DND-41 (cell line): ENCODE results near the gene ZER1.

Experiments used
- ATAC-seq: fragments of 200-7000 bp; cut with Tn5 transposase; 3 replicates; pipeline ENCODE4 v1.9.1; 2021; ENCODE audit warnings: low read depth; ENCODE audit not compliant: insufficient read depth
- DNase-seq: peaks from one replicate; pipeline ENCODE4 v3.0.0-alpha.2; 2020
- H2AFZ ChIP-seq: 2 replicates; pipeline ENCODE4 v1.6.0; 2012; ENCODE audit warnings: low read depth, low read length
- H3K27ac ChIP-seq: 2 replicates; pipeline ENCODE4 v1.5.1; 2012; ENCODE audit warnings: low read length, inconsistent platforms
- H3K27me3 ChIP-seq: fragments of 200-600 bp; sonication (generic); 2 replicates; pipeline ENCODE4 v1.6.0; 2012; ENCODE audit warnings: low read length, mild to moderate bottlenecking, inconsistent platforms; ENCODE audit not compliant: insufficient read depth, poor library complexity
- H3K36me3 ChIP-seq: 2 replicates; pipeline ENCODE4 v1.5.1; 2012; ENCODE audit warnings: low read length, inconsistent platforms; ENCODE audit not compliant: insufficient read depth
- H3K4me1 ChIP-seq: 2 replicates; pipeline ENCODE4 v1.5.1; 2012; ENCODE audit warnings: mild to moderate bottlenecking, low read length; ENCODE audit not compliant: insufficient read depth
- H3K4me2 ChIP-seq: 2 replicates; pipeline ENCODE4 v1.6.0; 2012; ENCODE audit warnings: mild to moderate bottlenecking, moderate library complexity, low read length, inconsistent platforms; ENCODE audit not compliant: insufficient read depth
- H3K4me3 ChIP-seq, 2 experiments: fragments of 200-600 bp in 1 of 2; shearing (Covaris generic) in 1 of 2; 2 replicates each; pipeline ENCODE4 v1.5.1; 2012 to 2016; ENCODE audit warnings: inconsistent platforms in 2 of 2, low read length in 2 of 2, mild to moderate bottlenecking in 2 of 2, low read depth in 1 of 2, moderate library complexity in 1 of 2
- H3K79me2 ChIP-seq: 2 replicates; pipeline ENCODE4 v1.6.0; 2012; ENCODE audit warnings: low read length, inconsistent platforms; ENCODE audit not compliant: insufficient read depth
- H3K9ac ChIP-seq: 2 replicates; pipeline ENCODE4 v1.6.0; 2012; ENCODE audit warnings: low read depth, mild to moderate bottlenecking, inconsistent platforms, low read length, moderate library complexity
- H3K9me3 ChIP-seq: 2 replicates; pipeline ENCODE4 v1.5.1; 2012; ENCODE audit warnings: low read length, moderate library complexity, mild to moderate bottlenecking, inconsistent platforms; ENCODE audit not compliant: insufficient read depth, severe bottlenecking
- H4K20me1 ChIP-seq: 2 replicates; pipeline ENCODE4 v1.6.0; 2012; ENCODE audit warnings: low read length; ENCODE audit not compliant: insufficient read depth
- EZH2 ChIP-seq: IDR thresholded peaks from 3 replicates; pipeline ENCODE4 v1.6.1; 2012; ENCODE audit warnings: borderline replicate concordance, low read depth, mild to moderate bottlenecking, moderate library complexity, low read length, inconsistent platforms; ENCODE audit not compliant: severe bottlenecking
- TF ChIP-seq, protein P1 (sequence below): IDR thresholded peaks from 2 replicates; pipeline ENCODE4 v1.5.1; 2012; ENCODE audit warnings: borderline replicate concordance, low read length, moderate library complexity, mild to moderate bottlenecking; ENCODE audit not compliant: poor library complexity, severe bottlenecking; ENCODE audit errors: extremely low read depth

The ZER1 gene

GRCh38 chr9:128720841-128721486, 50.8 kb downstream of the ZER1 start:
- no peak overlapping the region for H2AFZ ChIP-seq
- H3K36me3 ChIP-seq: peaks cover 16% of the 10 kb centered on the region
- H3K9me3 ChIP-seq: no peaks in the 10 kb centered on the region
- DNase-seq (no peak), ATAC-seq (no peak)
- H3K27ac ChIP-seq: no peak overlapping the region
- no peaks in the 10 kb centered on the region for H4K20me1 ChIP-seq
- TF ChIP-seq EZH2: no peak
- TF ChIP-seq, protein P1, sequence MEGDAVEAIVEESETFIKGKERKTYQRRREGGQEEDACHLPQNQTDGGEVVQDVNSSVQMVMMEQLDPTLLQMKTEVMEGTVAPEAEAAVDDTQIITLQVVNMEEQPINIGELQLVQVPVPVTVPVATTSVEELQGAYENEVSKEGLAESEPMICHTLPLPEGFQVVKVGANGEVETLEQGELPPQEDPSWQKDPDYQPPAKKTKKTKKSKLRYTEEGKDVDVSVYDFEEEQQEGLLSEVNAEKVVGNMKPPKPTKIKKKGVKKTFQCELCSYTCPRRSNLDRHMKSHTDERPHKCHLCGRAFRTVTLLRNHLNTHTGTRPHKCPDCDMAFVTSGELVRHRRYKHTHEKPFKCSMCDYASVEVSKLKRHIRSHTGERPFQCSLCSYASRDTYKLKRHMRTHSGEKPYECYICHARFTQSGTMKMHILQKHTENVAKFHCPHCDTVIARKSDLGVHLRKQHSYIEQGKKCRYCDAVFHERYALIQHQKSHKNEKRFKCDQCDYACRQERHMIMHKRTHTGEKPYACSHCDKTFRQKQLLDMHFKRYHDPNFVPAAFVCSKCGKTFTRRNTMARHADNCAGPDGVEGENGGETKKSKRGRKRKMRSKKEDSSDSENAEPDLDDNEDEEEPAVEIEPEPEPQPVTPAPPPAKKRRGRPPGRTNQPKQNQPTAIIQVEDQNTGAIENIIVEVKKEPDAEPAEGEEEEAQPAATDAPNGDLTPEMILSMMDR: no peak
- no peaks in the 10 kb centered on the region for H3K27me3 ChIP-seq
- peaks cover 34% of the 10 kb centered on the region for H3K4me1 ChIP-seq
- peaks cover 19% of the 10 kb centered on the region for H3K79me2 ChIP-seq
- no peak overlapping the region for H3K4me3 ChIP-seq
- H3K9ac ChIP-seq: no peak overlapping the region
- no peak overlapping the region for H3K4me2 ChIP-seq

DNA sequence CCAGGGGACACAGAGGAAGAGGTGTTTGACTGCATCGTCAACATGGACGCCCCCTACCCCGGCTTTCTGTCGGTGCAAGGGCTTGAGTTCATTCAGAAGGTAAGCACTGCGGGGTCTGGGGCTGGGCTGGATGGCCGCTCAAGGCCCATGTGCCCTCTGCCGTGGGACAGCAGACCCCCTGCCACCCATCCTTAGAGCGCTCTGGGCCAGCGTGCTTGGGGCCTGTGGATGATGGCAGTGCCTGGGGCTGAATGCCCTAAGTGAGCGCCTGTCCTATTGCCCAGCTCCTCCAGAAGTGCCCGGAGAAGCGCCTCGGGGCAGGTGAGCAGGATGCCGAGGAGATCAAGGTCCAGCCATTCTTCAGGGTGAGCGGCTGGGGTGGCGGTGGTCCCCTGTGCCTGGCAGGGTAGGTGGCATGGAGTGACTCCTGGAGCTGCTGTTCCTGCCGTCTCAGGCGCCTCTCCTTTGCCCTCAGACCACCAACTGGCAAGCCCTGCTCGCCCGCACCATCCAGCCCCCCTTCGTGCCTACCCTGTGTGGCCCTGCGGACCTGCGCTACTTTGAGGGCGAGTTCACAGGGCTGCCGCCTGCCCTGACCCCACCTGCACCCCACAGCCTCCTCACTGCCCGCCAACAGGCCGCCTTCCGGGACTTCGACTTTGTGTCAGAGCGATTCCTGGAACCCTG, 51.7 kb downstream of the ZER1 start:
- Histone ChIP-seq H3K27me3 (no peaks in the 10 kb centered on the region), H3K79me2 (peaks cover 17% of the 10 kb centered on the region), H3K36me3 (peaks cover 17% of the 10 kb centered on the region), H3K4me3 (no peak overlapping the region), H3K27ac (no peak overlapping the region), H4K20me1 (no peaks in the 10 kb centered on the region), H3K9ac (no peak overlapping the region), H2AFZ (no peak overlapping the region), H3K9me3 (no peaks in the 10 kb centered on the region), H3K4me1 (peaks cover 25% of the 10 kb centered on the region), H3K4me2 (no peak overlapping the region)
- DNase-seq (no peak), ATAC-seq (no peak)
- TF ChIP-seq, protein P1: no peak
- TF ChIP-seq EZH2: no peak

DNA sequence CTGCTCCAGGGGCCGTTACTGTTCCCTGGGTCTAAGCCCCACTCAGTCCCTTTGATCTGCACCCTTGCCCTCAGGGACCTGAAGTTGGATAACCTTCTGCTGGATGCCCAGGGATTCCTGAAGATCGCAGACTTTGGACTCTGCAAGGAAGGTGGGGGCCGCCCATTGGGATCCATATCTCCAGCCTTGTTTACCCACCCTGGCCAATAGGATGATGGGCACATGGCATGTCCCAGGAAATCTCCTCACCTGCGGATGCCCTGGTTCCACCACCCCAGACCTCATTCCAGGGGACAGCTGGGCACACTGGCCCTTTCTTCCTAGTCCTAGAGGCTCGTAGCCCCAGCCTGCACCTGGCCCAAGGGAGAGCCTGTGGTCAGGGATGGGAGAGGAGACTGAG, 53.3 kb downstream of the ZER1 start:
- TF ChIP-seq, protein P1: no peak
- TF ChIP-seq EZH2: no peak
- H3K9ac ChIP-seq: no peak overlapping the region
- peaks cover 14% of the 10 kb centered on the region for H3K4me1 ChIP-seq
- no peaks in the 10 kb centered on the region for H3K27me3 ChIP-seq
- H3K9me3 ChIP-seq: no peaks in the 10 kb centered on the region
- ATAC-seq: no peak
- no peak overlapping the region for H2AFZ ChIP-seq
- H3K4me3 ChIP-seq: no peak overlapping the region
- no peaks in the 10 kb centered on the region for H4K20me1 ChIP-seq
- H3K36me3 ChIP-seq: peaks cover 25% of the 10 kb centered on the region
- H3K27ac ChIP-seq: no peak overlapping the region
- peaks cover 6% of the 10 kb centered on the region for H3K79me2 ChIP-seq
- DNase-seq: no peak
- H3K4me2 ChIP-seq: no peak overlapping the region
